ENCODE measurements around the gene MALAT1.

Gene MALAT1

GRCh38 chr11:65537620-65538231 is 38.9 kb downstream of the MALAT1 start:
- in situ Hi-C loops (cut with HindIII; ENCODE audit: low sequenced_read_pairs) = no loop called here

- in situ Hi-C loops (cut with HindIII; ENCODE audit: low sequenced_read_pairs) = no loop called here
Measured at GRCh38 chr11:65538232-65538914, 39.5 kb downstream of the MALAT1 start.

GRCh38 chr11:65538915-65539743 is 40.3 kb downstream of the MALAT1 start:
- in situ Hi-C loops (cut with HindIII; ENCODE audit: low sequenced_read_pairs) = no loop called here

GRCh38 chr11:65539744-65540289 is 41.0 kb downstream of the MALAT1 start:
- in situ Hi-C loops (cut with HindIII; ENCODE audit: low sequenced_read_pairs) = loop anchor here (5.0 kb wide), 1 partner anchor 62 kb away; no protein-coding TSS in a partner anchor

GRCh38 chr11:65540290-65541092 is 41.6 kb downstream of the MALAT1 start:
- in situ Hi-C loops (cut with HindIII; ENCODE audit: low sequenced_read_pairs) = loop anchor here (5.0 kb wide), 1 partner anchor 62 kb away; no protein-coding TSS in a partner anchor

GRCh38 chr11:65541093-65541982 is 42.5 kb downstream of the MALAT1 start:
- in situ Hi-C loops (cut with HindIII; ENCODE audit: low sequenced_read_pairs) = loop anchor here (5.0 kb wide), 1 partner anchor 61 kb away; no protein-coding TSS in a partner anchor

- in situ Hi-C loops (cut with HindIII; ENCODE audit: low sequenced_read_pairs) = loop anchor here (5.0 kb wide), 1 partner anchor 59 kb away; no protein-coding TSS in a partner anchor
Measured at GRCh38 chr11:65542738-65543390, 44.0 kb downstream of the MALAT1 start.

- in situ Hi-C loops (cut with HindIII; ENCODE audit: low sequenced_read_pairs) = no loop called here
Measured at GRCh38 chr11:65545853-65546216, 47.0 kb downstream of the MALAT1 start.

- in situ Hi-C loops (cut with HindIII; ENCODE audit: low sequenced_read_pairs) = no loop called here
Measured at GRCh38 chr11:65546217-65546958, 47.5 kb downstream of the MALAT1 start.

- in situ Hi-C loops (cut with HindIII; ENCODE audit: low sequenced_read_pairs) = no loop called here
Measured at GRCh38 chr11:65547446-65548125, 48.7 kb downstream of the MALAT1 start.

GRCh38 chr11:65548395-65548794 is 49.5 kb downstream of the MALAT1 start:
- in situ Hi-C loops (cut with HindIII; ENCODE audit: low sequenced_read_pairs) = no loop called here

GRCh38 chr11:65549096-65549495 is 50.3 kb downstream of the MALAT1 start:
- in situ Hi-C loops (cut with HindIII; ENCODE audit: low sequenced_read_pairs) = no loop called here

- in situ Hi-C loops (cut with HindIII; ENCODE audit: low sequenced_read_pairs) = no loop called here
Measured at GRCh38 chr11:65551572-65552387, 52.9 kb downstream of the MALAT1 start.

GRCh38 chr11:65552388-65552951 is 53.6 kb downstream of the MALAT1 start:
- in situ Hi-C loops (cut with HindIII; ENCODE audit: low sequenced_read_pairs) = no loop called here

GRCh38 chr11:65553301-65554001 is 54.6 kb downstream of the MALAT1 start:
- in situ Hi-C loops (cut with HindIII; ENCODE audit: low sequenced_read_pairs) = no loop called here

All from endothelial cell of hepatic sinusoid (primary cell).